PC-9 (cell line): ENCODE data around the gene NMNAT3. TPM values are rescaled to one million over a fixed set of nuclear protein-coding genes. Genes with fewer than 3 reads are reported as not detected.

Experiments used
- BruUV-seq: library from RNA; stranded (reverse); fragments of 400-500 nt; replicated peaks from 2 replicates; lab custom pipeline; 2021; lab: Mats Ljungman, UMichigan
- CTCF ChIA-PET: fragments of 300-600 bp; sonication (Branson Sonifier 250); formaldehyde crosslinking; loops from one replicate; lab custom pipeline; 2022; ENCODE audit warnings: antibody characterized with exemption; lab: Charles Lee
- POLR2A ChIA-PET: fragments of 300-600 bp; sonication (Branson Sonifier 250); formaldehyde crosslinking; loops from one replicate; lab custom pipeline; 2022; ENCODE audit warnings: antibody characterized with exemption; ENCODE audit not compliant: unreplicated experiment; lab: Charles Lee
- DNase-seq, 2 experiments: peaks; one replicate each; pipeline versions ENCODE4 v3.0.0 to v3.0.0-alpha.2; 2015 to 2022; ENCODE audit warnings: mixed read lengths in 1 of 2
- H2AFZ ChIP-seq: fragments of 200-600 bp; sonication (generic); 2 replicates; pipeline ENCODE4 v1.8.1; 2017; ENCODE audit warnings: antibody characterized with exemption
- H3F3A ChIP-seq: fragments of 200-600 bp; sonication (generic); 2 replicates; pipeline ENCODE4 v1.8.1; 2017; ENCODE audit warnings: antibody characterized with exemption, mild to moderate bottlenecking, low read depth; ENCODE audit not compliant: insufficient read depth
- H3K27ac ChIP-seq: fragments of 200-600 bp; sonication (generic); 2 replicates; pipeline ENCODE4 v1.6.1; 2016; ENCODE audit warnings: mixed run types
- H3K27me3 ChIP-seq: fragments of 200-600 bp; sonication (generic); 2 replicates; pipeline ENCODE4 v1.6.1; 2016; ENCODE audit warnings: low read depth, mixed run types; ENCODE audit not compliant: insufficient read depth
- H3K36me3 ChIP-seq: fragments of 200-600 bp; sonication (generic); 2 replicates; pipeline ENCODE4 v1.6.1; 2016; ENCODE audit warnings: low read depth, mixed run types
- H3K4me1 ChIP-seq: fragments of 200-600 bp; sonication (generic); replicated peaks from 2 replicates; pipeline ENCODE4 v1.6.1; 2016; ENCODE audit warnings: mixed run types; ENCODE audit not compliant: insufficient read depth
- H3K4me2 ChIP-seq: fragments of 200-600 bp; sonication (generic); 2 replicates; pipeline ENCODE4 v1.6.1; 2017; ENCODE audit warnings: mixed run types
- H3K4me3 ChIP-seq: fragments of 200-600 bp; sonication (generic); 2 replicates; pipeline ENCODE4 v1.6.1; 2016; ENCODE audit warnings: mixed run types
- H3K79me2 ChIP-seq: fragments of 200-600 bp; sonication (generic); 2 replicates; pipeline ENCODE4 v1.6.1; 2017; ENCODE audit warnings: low read depth, mixed run types
- H3K9me2 ChIP-seq: fragments of 200-600 bp; sonication (generic); 2 replicates; pipeline ENCODE4 v1.8.1; 2017; ENCODE audit warnings: mild to moderate bottlenecking; ENCODE audit not compliant: insufficient read depth
- H3K9me3 ChIP-seq: fragments of 200-600 bp; sonication (generic); 2 replicates; pipeline ENCODE4 v1.8.1; 2016; ENCODE audit warnings: low read depth; ENCODE audit not compliant: insufficient read depth
- H4K20me1 ChIP-seq: fragments of 200-600 bp; sonication (generic); 2 replicates; pipeline ENCODE4 v1.8.1; 2017; ENCODE audit not compliant: insufficient read depth
- EZH2 ChIP-seq: fragments of 200-600 bp; sonication (generic); IDR thresholded peaks from 2 replicates; pipeline ENCODE4 v1.8.0; 2017; ENCODE audit warnings: antibody characterized with exemption, low read depth
- intact Hi-C: fragments of 100-400 bp; cut with micrococcal nuclease; formaldehyde crosslinking; loops from one replicate; pipeline ENCODE4 v1.10.0; 2022; ENCODE audit not compliant: unreplicated experiment
- total RNA-seq: library from RNA; stranded (reverse); gene quantifications from 2 replicates; pipeline ENCODE4 v1.2.3, GENCODE V29; 2021
- TF ChIP-seq, protein P1 (sequence below): fragments of 200-600 bp; sonication (generic); conservative IDR thresholded peaks from 2 replicates; pipeline ENCODE4 v1.6.1; 2017; ENCODE audit warnings: mixed run types, antibody characterized with exemption, mild to moderate bottlenecking, moderate library complexity

NMNAT3 gene
- total RNA-seq, 1 experiment from 2014 or later, result 1.6 TPM

DNA sequence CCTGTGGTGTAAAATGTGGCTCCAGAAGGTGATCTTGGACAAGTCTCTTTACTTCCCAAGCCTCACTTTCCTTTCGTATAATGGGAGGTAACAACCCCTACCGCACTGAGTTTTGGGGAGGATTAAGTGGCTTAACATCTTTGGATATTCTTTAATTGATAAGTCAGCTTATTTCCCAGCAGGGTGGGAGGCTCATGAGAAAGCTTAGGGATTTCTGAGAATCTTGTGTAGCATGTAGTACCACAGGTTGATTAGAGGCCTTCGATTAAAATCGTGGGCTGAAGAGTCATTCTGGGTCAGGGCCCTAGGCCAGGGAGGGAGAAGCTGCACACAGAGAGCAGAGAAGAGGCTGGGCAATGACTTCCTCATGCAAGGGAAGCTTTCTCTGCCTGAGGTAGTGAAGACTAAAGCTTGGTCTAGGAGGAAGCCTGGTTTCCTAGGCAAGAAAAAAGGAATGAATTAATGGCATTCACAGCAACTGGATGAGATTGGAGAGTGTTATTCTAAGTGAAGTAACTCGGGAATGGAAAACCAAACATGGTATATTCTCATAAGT is 1.5 kb upstream of the NMNAT3 start:
- 0 out of 2 replicates have a peak, but pooled peaks cover 6% of the 10 kb centered on the region for H3K4me1 ChIP-seq
- ChIA-PET CTCF (no interaction called here), POLR2A (no interaction called here)
- no TSS peak for BruUV-seq
- H4K20me1 ChIP-seq, result no peaks in the 10 kb centered on the region
- 0 out of 2 replicates have a peak, but pooled peaks cover 7% of the 10 kb centered on the region for H3F3A ChIP-seq
- H3K9me2 ChIP-seq, result no peaks in the 10 kb centered on the region
- H3K4me2 ChIP-seq, result no peak overlapping the region
- intact Hi-C loops, result no loop called here
- H3K27ac ChIP-seq, result no peak overlapping the region
- H3K79me2 ChIP-seq, result no peaks in the 10 kb centered on the region
- H2AFZ ChIP-seq, result no peak overlapping the region
- H3K27me3 ChIP-seq, result no peaks in the 10 kb centered on the region
- H3K4me3 ChIP-seq, result no peak overlapping the region
- DNase-seq, result no peak
- no peaks in the 10 kb centered on the region for H3K9me3 ChIP-seq
- H3K36me3 ChIP-seq, result no peaks in the 10 kb centered on the region
- no peak for TF ChIP-seq EZH2
- TF ChIP-seq, protein P1, sequence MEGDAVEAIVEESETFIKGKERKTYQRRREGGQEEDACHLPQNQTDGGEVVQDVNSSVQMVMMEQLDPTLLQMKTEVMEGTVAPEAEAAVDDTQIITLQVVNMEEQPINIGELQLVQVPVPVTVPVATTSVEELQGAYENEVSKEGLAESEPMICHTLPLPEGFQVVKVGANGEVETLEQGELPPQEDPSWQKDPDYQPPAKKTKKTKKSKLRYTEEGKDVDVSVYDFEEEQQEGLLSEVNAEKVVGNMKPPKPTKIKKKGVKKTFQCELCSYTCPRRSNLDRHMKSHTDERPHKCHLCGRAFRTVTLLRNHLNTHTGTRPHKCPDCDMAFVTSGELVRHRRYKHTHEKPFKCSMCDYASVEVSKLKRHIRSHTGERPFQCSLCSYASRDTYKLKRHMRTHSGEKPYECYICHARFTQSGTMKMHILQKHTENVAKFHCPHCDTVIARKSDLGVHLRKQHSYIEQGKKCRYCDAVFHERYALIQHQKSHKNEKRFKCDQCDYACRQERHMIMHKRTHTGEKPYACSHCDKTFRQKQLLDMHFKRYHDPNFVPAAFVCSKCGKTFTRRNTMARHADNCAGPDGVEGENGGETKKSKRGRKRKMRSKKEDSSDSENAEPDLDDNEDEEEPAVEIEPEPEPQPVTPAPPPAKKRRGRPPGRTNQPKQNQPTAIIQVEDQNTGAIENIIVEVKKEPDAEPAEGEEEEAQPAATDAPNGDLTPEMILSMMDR, result no peak

DNA sequence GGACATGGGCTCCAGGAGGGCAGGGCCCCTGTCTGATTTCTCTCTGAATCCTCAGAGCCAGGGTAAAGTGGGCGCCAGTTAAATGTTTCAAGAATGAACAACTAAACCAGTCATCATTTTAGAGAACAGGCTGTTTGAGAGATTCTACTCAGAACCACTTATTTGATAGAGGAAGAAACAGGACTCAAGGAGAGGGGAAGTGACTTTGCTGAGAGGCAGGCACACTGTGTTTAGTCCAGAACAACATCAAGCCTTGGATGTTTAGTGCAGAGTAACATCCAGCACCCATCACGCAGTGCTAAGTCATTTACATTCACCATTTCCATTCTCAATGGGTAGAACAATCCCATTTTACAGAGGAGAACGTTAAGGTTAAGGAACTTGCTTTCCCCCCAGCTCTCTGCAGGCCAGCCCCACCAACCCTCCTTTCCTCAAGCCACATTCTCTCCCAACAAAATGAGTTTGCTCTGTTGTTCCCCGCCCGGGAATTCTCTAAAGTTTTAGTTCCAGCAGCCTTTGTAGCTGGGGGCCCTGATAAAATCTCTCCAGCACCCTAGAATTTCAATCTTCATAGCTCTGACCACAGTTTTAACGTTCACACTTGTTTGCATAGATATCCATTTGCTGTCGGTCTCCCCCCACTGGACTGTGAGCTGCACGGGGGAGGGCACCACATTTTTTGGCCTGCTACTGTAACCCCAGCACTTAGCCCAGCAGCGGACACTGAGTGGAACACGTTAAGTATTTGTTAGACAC is 962 bp downstream of the NMNAT3 start:
- no peak overlapping the region for H3K27ac ChIP-seq
- H3K9me3 ChIP-seq, result no peaks in the 10 kb centered on the region
- TF ChIP-seq, protein P1, result no peak
- no peak for TF ChIP-seq EZH2
- intact Hi-C loops, result no loop called here
- H3K4me2 ChIP-seq, result peak overlapping the region; percentile 91
- BruUV-seq, result TSS peak; percentile 28
- peak overlapping the region; percentile 100 for H2AFZ ChIP-seq
- no peaks in the 10 kb centered on the region for H3K27me3 ChIP-seq
- H3K36me3 ChIP-seq, result no peaks in the 10 kb centered on the region
- H3F3A ChIP-seq, result 0 out of 2 replicates have a peak, but pooled peaks cover 7% of the 10 kb centered on the region
- CTCF ChIA-PET, result no interaction called here
- H3K4me3 ChIP-seq, result peak overlapping the region; percentile 89
- no peaks in the 10 kb centered on the region for H3K9me2 ChIP-seq
- H4K20me1 ChIP-seq, result no peaks in the 10 kb centered on the region; the same call in 1 of the 2 replicates
- no peak for DNase-seq
- H3K4me1 ChIP-seq, result 0 out of 2 replicates have a peak, but pooled peaks cover 6% of the 10 kb centered on the region
- H3K79me2 ChIP-seq, result no peaks in the 10 kb centered on the region
- POLR2A ChIA-PET, result interaction anchor here (0.6 kb wide), 1 partner anchor 233 kb away, joined by 8 read pairs; no protein-coding TSS in a partner anchor

- Histone ChIP-seq H3K27ac (no peak overlapping the region), H3K9me3 (no peaks in the 10 kb centered on the region), H3F3A (0 out of 2 replicates have a peak, but pooled peaks cover 7% of the 10 kb centered on the region), H3K79me2 (no peaks in the 10 kb centered on the region), H2AFZ (no peak overlapping the region), H3K27me3 (no peaks in the 10 kb centered on the region), H4K20me1 (no peaks in the 10 kb centered on the region; the same call in 1 of the 2 replicates), H3K36me3 (no peaks in the 10 kb centered on the region), H3K4me1 (0 out of 2 replicates have a peak, but pooled peaks cover 6% of the 10 kb centered on the region), H3K9me2 (no peaks in the 10 kb centered on the region), H3K4me3 (no peak overlapping the region), H3K4me2 (no peak overlapping the region)
- DNase-seq, result no peak
- BruUV-seq, result no TSS peak
- ChIA-PET CTCF (no interaction called here), POLR2A (no interaction called here)
- TF ChIP-seq, protein P1, result no peak
- no peak for TF ChIP-seq EZH2
- intact Hi-C loops, result no loop called here
These were observed 1.7 kb downstream of the NMNAT3 start for GRCh38 chr3:139676108-139676507.
